LNCaP clone FGC (cell line): ENCODE measurements around the gene COMTD1.

ENCODE experiments used
- DNase-seq: peaks from one replicate; pipeline ENCODE4 v3.0.0-alpha.2; 2011; ENCODE audit warnings: low read depth
- H3K4me3 ChIP-seq: 2 replicates; pipeline ENCODE4 v1.5.1; 2011; ENCODE audit warnings: mild to moderate bottlenecking, low read depth, low read length, control low read depth
- CTCF ChIP-seq: IDR thresholded peaks from 2 replicates; pipeline ENCODE4 v1.5.1; 2012; ENCODE audit warnings: mild to moderate bottlenecking; ENCODE audit not compliant: control insufficient read depth, insufficient read depth; ENCODE audit errors: extremely low read depth

Gene COMTD1

GRCh38 chr10:75212343-75212742 is 23.4 kb downstream of the COMTD1 start:
- DNase-seq, result no peak
- no peak for TF ChIP-seq CTCF
- H3K4me3 ChIP-seq, result peak overlapping the region; percentile 88

- DNase-seq, result no peak
- peak overlapping the region; percentile 88 for H3K4me3 ChIP-seq
- no peak for TF ChIP-seq CTCF
Measured at GRCh38 chr10:75211007-75211691, 24.6 kb downstream of the COMTD1 start.

GRCh38 chr10:75210282-75211006 is 25.3 kb downstream of the COMTD1 start, which contains the start of gene VDAC2:
Gene VDAC2 (plus strand): TSS chr10:75210796. CDS start chr10:75211159, 363 bp downstream.
- H3K4me3 ChIP-seq, result peak within 1 kb of the TSS; percentile 88
- DNase-seq, result no peak
- no peak for TF ChIP-seq CTCF

- TF ChIP-seq CTCF, result no peak
- DNase-seq, result no peak
- H3K4me3 ChIP-seq, result peak overlapping the region; percentile 88
Measured at GRCh38 chr10:75209921-75210281, 25.9 kb downstream of the COMTD1 start.

- H3K4me3 ChIP-seq, result peak overlapping the region; percentile 88
- TF ChIP-seq CTCF, result no peak
- DNase-seq, result no peak
Measured at GRCh38 chr10:75209086-75209920, 26.5 kb downstream of the COMTD1 start.

- no peak for DNase-seq
- TF ChIP-seq CTCF, result no peak
- no peak overlapping the region for H3K4me3 ChIP-seq
Measured at GRCh38 chr10:75208181-75208580, 27.6 kb downstream of the COMTD1 start.
